Measurements from ENCODE around the gene RPP14.
A peak's percentile ranks its signal among the peaks of the same experiment; 100 is the strongest.

Gene RPP14

DNA sequence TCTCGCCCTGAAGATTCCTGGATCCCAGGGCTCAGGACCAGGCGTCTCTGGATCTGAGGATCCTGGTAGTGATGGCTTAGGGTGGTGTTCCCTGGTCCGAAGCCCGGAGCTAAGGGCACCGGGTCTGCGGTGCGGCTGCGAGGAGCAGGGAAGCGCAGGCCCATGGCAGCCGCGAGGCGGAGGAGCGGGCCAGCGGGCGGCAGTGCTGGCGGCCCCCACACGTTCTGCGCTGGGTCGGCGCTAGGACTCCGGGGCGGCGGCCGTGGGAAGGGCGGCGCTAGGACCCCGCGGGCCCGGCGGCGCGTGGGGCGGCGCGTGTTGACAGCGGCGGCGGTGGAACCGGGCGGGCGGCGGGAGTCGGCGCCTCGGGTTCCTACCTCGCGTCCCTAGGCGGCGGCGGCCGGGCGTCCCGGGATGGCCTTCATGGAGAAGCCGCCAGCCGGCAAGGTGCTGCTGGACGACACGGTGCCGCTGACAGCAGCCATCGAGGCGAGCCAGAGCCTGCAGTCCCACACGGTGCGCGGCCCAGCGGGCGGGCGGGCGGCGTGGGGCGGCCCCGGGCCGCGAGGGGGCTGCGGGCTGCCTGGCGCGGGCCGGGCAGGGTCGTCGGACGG is 26.6 kb downstream of the RPP14 start, which contains the start of gene PXK:
PXK (plus strand) TSS at position 318 of the 614 bp plus-strand sequence; CDS start at position 415, 97 bp downstream.
- H3K4me3 ChIP-seq (replicated peaks in 1 of 2; ENCODE audit: low read depth in 2 of 2, low read length in 2 of 2), result peak within 1 kb of the TSS; percentile 77 to 82
- peak; percentile 78 to 86 for DNase-seq (ENCODE audit: low read depth in 2 of 2)
- TF ChIP-seq, protein P1, sequence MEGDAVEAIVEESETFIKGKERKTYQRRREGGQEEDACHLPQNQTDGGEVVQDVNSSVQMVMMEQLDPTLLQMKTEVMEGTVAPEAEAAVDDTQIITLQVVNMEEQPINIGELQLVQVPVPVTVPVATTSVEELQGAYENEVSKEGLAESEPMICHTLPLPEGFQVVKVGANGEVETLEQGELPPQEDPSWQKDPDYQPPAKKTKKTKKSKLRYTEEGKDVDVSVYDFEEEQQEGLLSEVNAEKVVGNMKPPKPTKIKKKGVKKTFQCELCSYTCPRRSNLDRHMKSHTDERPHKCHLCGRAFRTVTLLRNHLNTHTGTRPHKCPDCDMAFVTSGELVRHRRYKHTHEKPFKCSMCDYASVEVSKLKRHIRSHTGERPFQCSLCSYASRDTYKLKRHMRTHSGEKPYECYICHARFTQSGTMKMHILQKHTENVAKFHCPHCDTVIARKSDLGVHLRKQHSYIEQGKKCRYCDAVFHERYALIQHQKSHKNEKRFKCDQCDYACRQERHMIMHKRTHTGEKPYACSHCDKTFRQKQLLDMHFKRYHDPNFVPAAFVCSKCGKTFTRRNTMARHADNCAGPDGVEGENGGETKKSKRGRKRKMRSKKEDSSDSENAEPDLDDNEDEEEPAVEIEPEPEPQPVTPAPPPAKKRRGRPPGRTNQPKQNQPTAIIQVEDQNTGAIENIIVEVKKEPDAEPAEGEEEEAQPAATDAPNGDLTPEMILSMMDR (IDR thresholded peaks at IDR 0.05; ENCODE audit: low read depth, low read length), result no peak

DNA sequence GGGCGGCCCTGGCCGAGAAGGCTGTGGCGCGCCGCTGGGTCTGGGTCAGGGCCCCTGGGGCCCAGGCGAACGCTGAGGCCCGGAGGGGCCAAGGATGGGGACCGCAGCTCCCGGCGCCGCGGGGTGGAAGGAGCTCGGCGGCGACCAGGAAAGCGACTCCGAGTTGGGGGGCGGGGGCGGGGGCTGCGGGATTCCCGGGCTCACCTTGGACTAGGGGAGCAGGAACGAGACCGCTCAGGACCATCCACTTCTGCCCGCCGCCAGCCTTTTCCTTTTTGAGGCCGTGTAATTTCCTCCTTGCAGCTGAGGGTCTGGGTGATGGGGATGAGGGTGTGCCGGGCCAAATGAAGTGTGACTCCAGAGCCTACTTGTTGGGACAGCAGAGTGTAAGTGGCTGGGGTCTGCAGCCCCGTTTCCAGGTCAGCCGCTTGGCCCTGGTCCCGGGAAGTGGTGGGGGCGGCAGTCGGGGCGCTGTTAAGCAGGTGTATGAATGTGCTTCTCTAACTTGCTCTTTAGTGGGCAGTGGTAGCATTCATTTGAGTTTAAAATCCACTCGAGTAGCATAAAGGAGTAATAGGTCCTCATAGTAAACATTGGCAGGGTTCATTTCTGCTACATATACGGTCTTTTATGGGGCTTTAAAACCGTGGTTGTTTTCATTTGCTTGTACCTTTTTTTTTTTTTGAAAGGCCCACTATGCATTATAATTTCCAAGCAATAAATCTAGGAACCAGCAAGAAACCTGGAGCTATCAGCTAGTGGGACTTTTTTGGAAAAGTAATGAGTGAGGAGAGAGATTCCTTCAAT is 27.4 kb downstream of the RPP14 start:
- H3K4me3 ChIP-seq (replicated peaks in 1 of 2; ENCODE audit: low read depth in 2 of 2, low read length in 2 of 2), result peak overlapping the region; percentile 77 to 82
- TF ChIP-seq, protein P1 (IDR thresholded peaks at IDR 0.05; ENCODE audit: low read depth, low read length), result no peak
- peak; percentile 33 to 42 for DNase-seq (ENCODE audit: low read depth in 2 of 2)

DNA sequence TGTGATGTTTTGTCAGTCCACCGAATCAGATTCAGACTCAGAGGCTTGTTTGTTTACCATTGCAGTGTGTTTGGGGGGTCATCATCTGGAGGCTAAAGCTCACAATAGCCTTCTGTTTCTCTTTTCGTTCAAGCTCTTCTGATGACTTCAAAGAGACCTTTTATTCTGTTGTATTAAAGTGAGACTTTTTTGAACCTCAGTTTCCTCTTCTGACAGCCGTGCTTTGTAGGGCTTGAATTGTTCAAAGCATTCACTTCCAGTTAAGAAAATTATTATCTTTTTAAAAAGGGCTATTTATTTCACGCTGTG is 27.9 kb downstream of the RPP14 start:
- TF ChIP-seq, protein P1 (IDR thresholded peaks at IDR 0.05; ENCODE audit: low read depth, low read length), result no peak
- H3K4me3 ChIP-seq (replicated peaks in 1 of 2; ENCODE audit: low read depth in 2 of 2, low read length in 2 of 2), result peak overlapping the region; percentile 77 to 82
- DNase-seq (ENCODE audit: low read depth in 2 of 2), result no peak

DNA sequence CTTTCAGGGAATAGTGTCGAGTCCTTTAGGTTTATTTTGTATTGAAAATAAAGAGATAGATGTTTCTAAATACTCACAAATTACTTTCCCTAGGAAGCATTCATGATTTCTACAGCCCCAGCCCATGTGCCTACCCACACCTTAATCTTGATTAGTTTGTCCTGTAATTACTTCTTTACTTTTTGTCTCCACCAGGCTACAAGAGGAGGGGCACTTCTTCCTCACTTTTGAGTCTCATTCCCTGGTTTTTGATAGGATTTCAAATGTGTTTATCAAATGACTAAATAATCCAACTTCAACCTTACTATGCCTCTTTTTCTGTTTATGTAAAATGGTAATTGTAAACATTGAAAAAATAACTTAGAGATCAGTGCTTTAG is 28.4 kb downstream of the RPP14 start:
- peak overlapping the region; percentile 4 to 82 for H3K4me3 ChIP-seq (replicated peaks in 1 of 2; ENCODE audit: low read depth in 2 of 2, low read length in 2 of 2)
- no peak for DNase-seq (ENCODE audit: low read depth in 2 of 2)
- TF ChIP-seq, protein P1 (IDR thresholded peaks at IDR 0.05; ENCODE audit: low read depth, low read length), result no peak

DNA sequence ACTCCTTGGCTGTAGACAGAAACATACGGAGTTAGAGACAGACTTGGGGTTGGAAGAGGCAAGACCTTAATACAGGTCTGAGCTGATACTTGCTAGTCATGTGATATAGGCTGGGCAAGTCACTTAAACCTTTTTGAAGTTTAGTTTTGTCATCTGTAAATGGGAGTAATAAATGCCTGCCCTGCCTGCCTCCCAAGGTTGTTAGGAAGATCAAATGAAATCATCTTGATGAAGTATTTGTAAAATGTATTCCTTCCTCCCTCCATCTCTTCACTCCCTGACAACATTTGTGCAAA is 29.6 kb downstream of the RPP14 start:
- peak overlapping the region in 1 of 2 donors; percentile 40 for H3K4me3 ChIP-seq (replicated peaks in 1 of 2; ENCODE audit: low read depth in 2 of 2, low read length in 2 of 2)
- no peak for DNase-seq (ENCODE audit: low read depth in 2 of 2)
- TF ChIP-seq, protein P1 (IDR thresholded peaks at IDR 0.05; ENCODE audit: low read depth, low read length), result no peak

DNA sequence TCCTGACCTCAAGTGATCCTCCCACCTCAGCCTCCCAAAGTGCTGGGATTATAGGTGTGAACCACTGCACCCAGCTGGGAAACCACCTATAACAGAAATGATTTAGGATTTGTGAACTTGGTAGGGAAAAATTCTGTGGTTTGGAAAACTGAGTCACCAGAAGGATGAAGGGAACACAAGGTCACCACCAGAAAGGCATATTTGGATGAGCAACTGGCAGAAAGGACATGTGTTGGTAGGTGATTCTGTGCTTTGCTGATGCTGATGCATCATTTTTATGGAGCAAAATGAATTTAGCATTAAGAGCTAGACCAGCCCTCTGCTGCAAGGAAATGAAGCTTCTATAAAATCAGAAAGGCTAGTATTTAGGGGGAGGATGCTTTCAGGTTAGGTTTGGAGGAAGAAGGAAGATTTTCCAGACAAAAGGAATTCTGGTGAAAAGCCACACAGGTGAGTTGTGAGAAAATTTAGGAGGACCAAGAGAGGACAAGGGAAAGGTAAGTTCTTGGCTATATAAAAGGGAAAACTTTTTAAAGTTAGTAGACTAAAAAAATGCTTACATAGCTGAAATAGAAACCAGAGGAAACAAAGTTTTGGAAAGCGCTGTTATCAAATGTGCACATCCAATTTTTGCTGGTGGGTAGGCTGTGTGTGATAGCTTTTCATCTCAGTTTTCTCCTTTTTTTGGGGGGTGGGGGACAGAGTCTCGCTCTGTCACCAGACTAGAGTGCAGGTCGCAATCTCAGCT is 30.3 kb downstream of the RPP14 start:
- TF ChIP-seq, protein P1 (IDR thresholded peaks at IDR 0.05; ENCODE audit: low read depth, low read length), result no peak
- H3K4me3 ChIP-seq (replicated peaks in 1 of 2; ENCODE audit: low read depth in 2 of 2, low read length in 2 of 2), result no peak overlapping the region
- peak in 1 of 2 donors; percentile 89 for DNase-seq (ENCODE audit: low read depth in 2 of 2)
